ENCODE measurements around the gene BIRC7. TPM values are rescaled to one million over a fixed set of nuclear protein-coding genes. Genes with fewer than 3 reads are reported as not detected.

The BIRC7 gene
- total and polyA plus RNA-seq, 4 donors, result 0.29 to 1.6 (median 1.0) TPM

DNA sequence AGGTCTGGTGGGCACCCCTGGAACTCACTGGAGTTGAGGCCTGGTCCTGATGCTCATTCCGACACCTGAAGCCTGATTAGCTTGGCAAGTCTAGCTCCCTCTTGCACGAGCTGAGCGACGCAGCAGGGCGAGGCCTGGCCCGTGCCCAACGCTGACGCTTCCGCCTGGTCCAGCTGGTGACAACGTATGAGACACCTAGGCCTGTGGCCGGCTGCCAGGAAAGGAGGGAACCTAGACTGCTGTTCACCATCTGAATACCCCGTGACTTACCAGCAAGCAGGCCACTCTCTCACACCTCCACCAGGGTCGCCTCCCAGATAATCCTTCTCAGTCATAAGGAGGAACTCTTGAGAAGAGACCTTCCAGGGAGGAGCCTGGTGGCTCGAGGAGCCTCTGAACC, 44.3 kb upstream of the BIRC7 start:
- H3K4me1 ChIP-seq (ENCODE audit: control insufficient read depth, insufficient read depth, low read length), result peaks cover 3% of the 10 kb centered on the region
- no peaks in the 10 kb centered on the region for H3K27me3 ChIP-seq (ENCODE audit: control insufficient read depth, insufficient read depth, low read length)
- H3K36me3 ChIP-seq (ENCODE audit: control insufficient read depth, insufficient read depth, low read length), result peaks cover 36% of the 10 kb centered on the region
- 76% methylated on average over 14 of the region's 14 CpGs for WGBS (ENCODE audit: insufficient coverage)
- DNase-seq (ENCODE audit: low read depth in 4 of 6, low spot score in 6 of 6), result peak in 1 of 6 donors; percentile 43
- no peak overlapping the region for H3K4me3 ChIP-seq (ENCODE audit: low read depth, low read length)
- H3K9me3 ChIP-seq (ENCODE audit: control insufficient read depth, insufficient read depth, low read length), result no peaks in the 10 kb centered on the region
- H3K27ac ChIP-seq (ENCODE audit: low read depth, low read length), result no peak overlapping the region

DNA sequence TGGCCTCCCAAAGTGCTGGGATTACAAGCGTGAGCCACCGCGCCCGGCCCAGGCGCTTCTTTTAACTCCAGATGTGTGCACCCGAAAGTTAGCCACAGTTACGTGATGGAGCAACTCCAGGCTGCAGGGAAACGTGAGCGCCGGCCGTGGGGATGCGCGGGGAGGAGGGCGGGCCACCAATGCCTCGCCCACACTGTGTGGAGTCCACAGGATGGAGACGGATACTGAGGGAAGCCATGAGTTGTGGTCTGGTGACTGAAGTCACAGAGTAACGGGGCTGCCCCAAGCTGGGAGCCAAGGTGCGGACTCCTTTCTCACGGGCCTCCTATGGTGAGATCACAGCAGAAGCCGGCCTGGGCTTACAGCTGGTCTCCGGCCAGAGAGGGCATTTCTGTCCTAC, 43.0 kb upstream of the BIRC7 start:
- no peak for DNase-seq (ENCODE audit: low read depth in 4 of 6, low spot score in 6 of 6)
- 92% methylated on average over 21 of the region's 21 CpGs for WGBS (ENCODE audit: insufficient coverage)
- Histone ChIP-seq H3K9me3 (ENCODE audit: control insufficient read depth, insufficient read depth, low read length) (no peaks in the 10 kb centered on the region), H3K4me3 (ENCODE audit: low read depth, low read length) (no peak overlapping the region), H3K27ac (ENCODE audit: low read depth, low read length) (no peak overlapping the region), H3K36me3 (ENCODE audit: control insufficient read depth, insufficient read depth, low read length) (peaks cover 46% of the 10 kb centered on the region), H3K27me3 (ENCODE audit: control insufficient read depth, insufficient read depth, low read length) (no peaks in the 10 kb centered on the region), H3K4me1 (ENCODE audit: control insufficient read depth, insufficient read depth, low read length) (peaks cover 3% of the 10 kb centered on the region)

DNA sequence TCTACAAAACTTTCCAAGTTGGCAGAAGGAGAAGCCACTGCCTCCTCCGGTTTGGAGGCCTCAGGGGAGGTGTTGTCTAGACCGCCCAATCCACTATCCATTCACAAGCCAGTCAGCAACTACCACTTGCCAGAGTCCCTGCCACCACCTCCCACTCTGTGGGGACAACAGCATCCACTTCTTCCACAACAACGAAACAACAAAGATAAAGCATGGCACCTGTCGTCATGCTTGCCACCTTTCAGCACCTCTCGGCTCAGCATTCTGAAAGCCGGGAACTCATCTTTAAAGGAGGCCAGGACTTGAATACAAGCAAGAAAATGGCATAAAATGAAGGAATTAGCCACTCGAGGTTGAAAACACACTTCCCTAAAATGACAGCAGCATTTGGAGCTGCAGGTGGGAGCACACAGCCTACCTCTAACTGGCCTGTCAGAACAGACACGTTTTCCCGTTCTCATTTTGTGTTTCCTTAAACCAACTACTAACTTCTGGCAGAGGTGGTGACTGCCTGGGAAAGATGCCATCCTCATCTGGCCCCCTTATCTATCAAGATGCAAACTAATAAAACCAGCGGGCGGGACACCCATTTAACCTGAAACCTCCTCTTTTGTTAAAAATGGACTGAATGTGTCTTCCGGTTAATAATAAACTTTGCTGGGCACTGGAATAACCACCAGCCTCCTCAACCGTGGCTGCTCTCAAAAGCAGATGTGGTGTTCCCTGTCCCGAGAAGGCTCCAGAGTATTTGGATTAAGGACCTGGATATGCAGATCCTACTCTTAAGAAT, 41.5 kb upstream of the BIRC7 start:
- no peak overlapping the region for H3K27ac ChIP-seq (ENCODE audit: low read depth, low read length)
- DNase-seq (ENCODE audit: low read depth in 4 of 6, low spot score in 6 of 6), result no peak
- no peaks in the 10 kb centered on the region for H3K9me3 ChIP-seq (ENCODE audit: control insufficient read depth, insufficient read depth, low read length)
- H3K4me1 ChIP-seq (ENCODE audit: control insufficient read depth, insufficient read depth, low read length), result no peaks in the 10 kb centered on the region
- no peaks in the 10 kb centered on the region for H3K27me3 ChIP-seq (ENCODE audit: control insufficient read depth, insufficient read depth, low read length)
- H3K36me3 ChIP-seq (ENCODE audit: control insufficient read depth, insufficient read depth, low read length), result peaks cover 46% of the 10 kb centered on the region
- WGBS (ENCODE audit: insufficient coverage), result 84% methylated on average over 8 of the region's 14 CpGs
- H3K4me3 ChIP-seq (ENCODE audit: low read depth, low read length), result no peak overlapping the region

DNA sequence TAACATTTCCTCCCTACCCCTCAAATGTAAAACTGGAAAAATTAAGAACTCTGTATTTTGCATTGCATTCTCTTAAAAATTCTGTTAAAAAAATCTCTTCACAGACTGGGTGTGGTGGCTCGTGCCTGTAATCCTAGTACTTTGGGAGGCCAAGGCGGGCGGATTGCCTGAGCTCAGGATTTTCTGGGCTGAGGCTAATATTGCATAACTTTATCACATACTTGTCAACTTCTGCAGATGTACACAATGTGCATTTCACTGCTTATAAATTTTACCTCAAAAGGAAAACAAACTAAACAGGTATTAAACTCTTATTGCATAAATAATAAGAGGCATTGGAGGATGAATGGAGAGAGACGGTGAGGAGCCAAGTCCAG, 40.9 kb upstream of the BIRC7 start:
- WGBS (ENCODE audit: insufficient coverage), result no CpG with 5 or more reads among the region's 4 CpGs

DNA sequence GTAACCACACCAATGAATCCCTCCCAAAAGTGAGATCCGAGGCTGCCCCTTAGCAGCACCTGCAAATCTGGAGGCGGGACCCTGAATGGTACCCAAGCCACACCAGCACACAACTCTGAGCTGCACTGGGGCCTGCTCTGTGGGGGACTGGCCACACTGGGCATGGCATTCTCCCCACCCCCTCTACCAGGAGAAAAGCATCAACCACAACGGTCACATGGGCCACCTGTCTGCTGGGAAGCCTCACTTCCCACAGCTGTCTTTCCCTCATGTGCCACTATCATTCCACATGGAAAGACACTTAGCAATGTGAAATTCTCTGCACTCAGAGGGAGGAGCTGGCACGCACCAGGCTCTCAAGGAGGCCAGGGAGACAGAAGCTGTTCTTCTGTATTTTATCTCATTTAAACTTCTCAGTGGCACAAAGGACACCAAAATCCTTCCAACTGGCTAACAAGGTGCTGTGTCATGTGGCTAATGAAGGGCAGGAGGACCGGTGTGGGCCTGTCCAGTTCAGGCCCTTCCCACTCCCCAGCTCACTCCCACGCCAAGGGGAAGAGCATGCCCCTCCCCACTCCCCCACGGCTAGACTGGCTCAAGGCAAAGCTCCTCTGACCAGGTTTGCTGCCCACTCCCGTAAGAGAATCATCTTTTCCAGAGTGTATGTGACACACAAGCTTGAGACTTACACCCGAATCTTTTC, 38.8 kb upstream of the BIRC7 start:
- WGBS (ENCODE audit: insufficient coverage), result 66% methylated on average over 7 of the region's 9 CpGs
- H3K36me3 ChIP-seq (ENCODE audit: control insufficient read depth, insufficient read depth, low read length), result peaks cover 58% of the 10 kb centered on the region
- no peak for DNase-seq (ENCODE audit: low read depth in 4 of 6, low spot score in 6 of 6)

More for the DNA sequence above, 40.9 kb upstream of the BIRC7 start:
- DNase-seq (ENCODE audit: low read depth in 4 of 6, low spot score in 6 of 6), result no peak
- peaks cover 51% of the 10 kb centered on the region for H3K36me3 ChIP-seq (ENCODE audit: control insufficient read depth, insufficient read depth, low read length)
- H3K4me1 ChIP-seq (ENCODE audit: control insufficient read depth, insufficient read depth, low read length), result no peaks in the 10 kb centered on the region
- H3K27ac ChIP-seq (ENCODE audit: low read depth, low read length), result no peak overlapping the region
- no peak overlapping the region for H3K4me3 ChIP-seq (ENCODE audit: low read depth, low read length)
- no peaks in the 10 kb centered on the region for H3K9me3 ChIP-seq (ENCODE audit: control insufficient read depth, insufficient read depth, low read length)
- H3K27me3 ChIP-seq (ENCODE audit: control insufficient read depth, insufficient read depth, low read length), result no peaks in the 10 kb centered on the region

DNA sequence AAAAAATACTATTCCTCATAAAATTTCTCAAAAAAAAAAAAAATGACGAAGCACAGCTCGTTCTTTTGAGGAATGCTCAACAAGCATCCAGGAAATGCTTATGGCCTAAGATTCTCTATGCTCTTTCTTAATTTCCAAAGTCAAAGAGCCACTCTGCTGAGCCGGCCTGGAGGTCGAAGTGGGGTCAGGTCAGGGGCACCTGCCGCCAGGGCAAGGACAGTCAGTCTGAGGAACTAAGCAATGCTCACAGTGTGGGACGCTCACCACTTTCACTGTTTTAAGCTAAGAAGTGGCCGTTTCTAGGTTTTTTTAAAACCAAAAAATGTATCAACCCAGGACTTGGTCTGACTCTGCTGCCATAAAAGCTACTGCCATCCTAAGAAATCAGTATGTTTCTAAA, 37.1 kb upstream of the BIRC7 start:
- no peak overlapping the region for H3K4me3 ChIP-seq (ENCODE audit: low read depth, low read length)
- no peaks in the 10 kb centered on the region for H3K9me3 ChIP-seq (ENCODE audit: control insufficient read depth, insufficient read depth, low read length)
- WGBS (ENCODE audit: insufficient coverage), result 71% methylated on average over 4 of the region's 7 CpGs
- no peaks in the 10 kb centered on the region for H3K27me3 ChIP-seq (ENCODE audit: control insufficient read depth, insufficient read depth, low read length)
- H3K27ac ChIP-seq (ENCODE audit: low read depth, low read length), result no peak overlapping the region
- H3K36me3 ChIP-seq (ENCODE audit: control insufficient read depth, insufficient read depth, low read length), result peaks cover 68% of the 10 kb centered on the region
- H3K4me1 ChIP-seq (ENCODE audit: control insufficient read depth, insufficient read depth, low read length), result no peaks in the 10 kb centered on the region
- no peak for DNase-seq (ENCODE audit: low read depth in 4 of 6, low spot score in 6 of 6)

More for the DNA sequence above, 38.8 kb upstream of the BIRC7 start:
- H3K9me3 ChIP-seq (ENCODE audit: control insufficient read depth, insufficient read depth, low read length), result no peaks in the 10 kb centered on the region
- H3K27me3 ChIP-seq (ENCODE audit: control insufficient read depth, insufficient read depth, low read length), result no peaks in the 10 kb centered on the region
- H3K4me1 ChIP-seq (ENCODE audit: control insufficient read depth, insufficient read depth, low read length), result no peaks in the 10 kb centered on the region
- H3K4me3 ChIP-seq (ENCODE audit: low read depth, low read length), result no peak overlapping the region
- no peak overlapping the region for H3K27ac ChIP-seq (ENCODE audit: low read depth, low read length)

DNA sequence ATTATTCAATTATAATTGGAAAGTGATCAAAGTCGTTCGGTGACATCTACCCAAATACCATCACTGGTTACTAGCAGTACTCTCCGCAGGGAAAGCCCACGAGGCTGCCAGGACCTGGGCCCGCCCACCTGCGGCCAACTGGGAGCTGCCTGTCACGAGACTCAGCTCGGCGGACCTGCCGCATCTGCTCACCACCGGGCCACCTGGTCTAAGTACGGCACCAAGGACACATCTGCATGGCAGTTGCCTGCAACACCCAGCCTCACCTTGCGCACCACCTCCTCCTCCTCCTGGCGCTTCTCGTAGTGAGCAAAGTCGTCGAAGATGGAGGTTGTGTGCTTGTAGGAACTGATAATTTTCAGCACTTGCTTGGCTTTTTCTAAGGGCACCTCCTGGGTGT, 33.7 kb upstream of the BIRC7 start:
- no peaks in the 10 kb centered on the region for H3K9me3 ChIP-seq (ENCODE audit: control insufficient read depth, insufficient read depth, low read length)
- H3K4me1 ChIP-seq (ENCODE audit: control insufficient read depth, insufficient read depth, low read length), result no peaks in the 10 kb centered on the region
- H3K27me3 ChIP-seq (ENCODE audit: control insufficient read depth, insufficient read depth, low read length), result no peaks in the 10 kb centered on the region
- WGBS (ENCODE audit: insufficient coverage), result 88% methylated on average over 12 of the region's 17 CpGs
- H3K27ac ChIP-seq (ENCODE audit: low read depth, low read length), result no peak overlapping the region
- H3K36me3 ChIP-seq (ENCODE audit: control insufficient read depth, insufficient read depth, low read length), result peaks cover 88% of the 10 kb centered on the region
- DNase-seq (ENCODE audit: low read depth in 4 of 6, low spot score in 6 of 6), result no peak
- no peak overlapping the region for H3K4me3 ChIP-seq (ENCODE audit: low read depth, low read length)

DNA sequence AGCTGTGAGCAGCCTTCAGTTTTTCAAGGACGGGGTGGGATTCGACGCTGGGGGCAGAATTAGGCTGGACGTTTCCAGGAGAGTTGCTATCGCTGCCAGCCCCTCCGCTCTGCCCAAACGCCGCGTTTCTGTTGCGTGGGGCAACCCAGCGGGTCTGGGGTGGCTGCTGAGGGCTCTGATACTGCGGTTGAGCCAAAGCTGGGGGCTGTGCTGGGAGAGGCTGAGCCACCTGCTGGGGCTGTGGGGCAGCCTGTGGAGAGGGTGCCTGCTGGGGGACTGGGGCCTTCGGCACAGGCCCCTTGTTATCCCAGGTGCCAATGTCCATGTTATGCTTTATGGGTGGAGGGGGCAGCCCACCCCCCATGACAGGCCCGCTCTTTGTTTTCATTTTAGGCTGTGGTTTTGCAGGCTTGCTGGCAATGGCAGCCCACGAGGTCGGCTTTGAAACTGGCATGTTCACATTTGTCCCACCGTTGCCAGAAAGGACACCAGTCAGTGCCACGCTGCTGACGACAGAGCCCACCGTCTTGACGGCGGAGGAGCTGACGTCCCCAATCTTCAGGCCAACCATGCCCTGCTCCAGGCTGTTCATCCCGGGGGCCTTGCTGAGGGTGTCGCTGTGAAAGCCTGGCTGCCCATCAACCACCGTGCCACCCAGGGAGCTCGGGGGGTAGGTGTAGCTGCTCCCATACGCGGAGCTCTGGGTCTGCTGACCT, 32.7 kb upstream of the BIRC7 start:
- peaks cover 91% of the 10 kb centered on the region for H3K36me3 ChIP-seq (ENCODE audit: control insufficient read depth, insufficient read depth, low read length)
- H3K4me3 ChIP-seq (ENCODE audit: low read depth, low read length), result no peak overlapping the region
- no peaks in the 10 kb centered on the region for H3K9me3 ChIP-seq (ENCODE audit: control insufficient read depth, insufficient read depth, low read length)
- DNase-seq (ENCODE audit: low read depth in 4 of 6, low spot score in 6 of 6), result no peak
- no peak overlapping the region for H3K27ac ChIP-seq (ENCODE audit: low read depth, low read length)
- 95% methylated on average over 29 of the region's 29 CpGs for WGBS (ENCODE audit: insufficient coverage)
- H3K27me3 ChIP-seq (ENCODE audit: control insufficient read depth, insufficient read depth, low read length), result no peaks in the 10 kb centered on the region
- no peaks in the 10 kb centered on the region for H3K4me1 ChIP-seq (ENCODE audit: control insufficient read depth, insufficient read depth, low read length)

DNA sequence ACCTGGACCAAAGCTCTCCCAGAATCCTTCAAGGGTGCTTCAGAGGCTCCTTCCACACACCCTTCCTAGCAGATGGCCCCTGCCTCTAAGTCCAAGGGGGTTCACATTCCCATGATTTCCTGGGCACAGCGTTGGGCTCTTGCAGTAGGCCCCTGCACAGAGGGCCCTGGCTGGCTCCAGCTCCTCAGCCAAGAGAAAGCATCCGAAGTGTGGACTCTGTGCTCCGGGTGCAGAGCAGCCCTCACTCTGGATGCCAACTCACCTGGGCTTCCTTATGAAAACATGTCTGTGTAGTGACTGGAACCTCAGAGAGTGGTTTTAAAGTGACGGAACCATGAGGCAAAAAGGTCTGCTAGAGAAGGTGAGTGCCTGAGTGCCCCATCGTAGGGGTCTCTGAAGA, 31.3 kb upstream of the BIRC7 start:
- peaks cover 88% of the 10 kb centered on the region for H3K36me3 ChIP-seq (ENCODE audit: control insufficient read depth, insufficient read depth, low read length)

More for the DNA sequence above, 31.3 kb upstream of the BIRC7 start:
- H3K27me3 ChIP-seq (ENCODE audit: control insufficient read depth, insufficient read depth, low read length), result no peaks in the 10 kb centered on the region
- no peaks in the 10 kb centered on the region for H3K9me3 ChIP-seq (ENCODE audit: control insufficient read depth, insufficient read depth, low read length)
- H3K27ac ChIP-seq (ENCODE audit: low read depth, low read length), result no peak overlapping the region
- no peak for DNase-seq (ENCODE audit: low read depth in 4 of 6, low spot score in 6 of 6)
- H3K4me1 ChIP-seq (ENCODE audit: control insufficient read depth, insufficient read depth, low read length), result no peaks in the 10 kb centered on the region
- WGBS (ENCODE audit: insufficient coverage), result 98% methylated on average over 5 of the region's 5 CpGs
- no peak overlapping the region for H3K4me3 ChIP-seq (ENCODE audit: low read depth, low read length)

All from spinal cord (tissue), 10 donors.